HG03139 (cell line): ENCODE measurements around the gene BIN1.

Experiments used
- ATAC-seq: cut with Tn5 transposase; IDR thresholded peaks from one replicate; pipeline ENCODE4 v1.9.1; 2021; ENCODE audit not compliant: unreplicated experiment

Gene BIN1

GRCh38 chr2:127063701-127064590 lies 43.0 kb downstream of the BIN1 start:
- ATAC-seq: no peak

GRCh38 chr2:127061375-127062273 lies 45.3 kb downstream of the BIN1 start:
- ATAC-seq: no peak

GRCh38 chr2:127060264-127060945 lies 46.5 kb downstream of the BIN1 start:
- ATAC-seq: no peak

- no peak for ATAC-seq
Measured at GRCh38 chr2:127059559-127059958, 47.4 kb downstream of the BIN1 start.

- no peak for ATAC-seq
Measured at GRCh38 chr2:127058954-127059252, 48.1 kb downstream of the BIN1 start.

- no peak for ATAC-seq
Measured at GRCh38 chr2:127058246-127058953, 48.6 kb downstream of the BIN1 start.

GRCh38 chr2:127057371-127058245 lies 49.3 kb downstream of the BIN1 start:
- ATAC-seq: no peak

GRCh38 chr2:127056631-127057370 lies 50.2 kb downstream of the BIN1 start:
- no peak for ATAC-seq

GRCh38 chr2:127056086-127056485 lies 50.9 kb downstream of the BIN1 start:
- no peak for ATAC-seq

- no peak for ATAC-seq
Measured at GRCh38 chr2:127055786-127056076, 51.2 kb downstream of the BIN1 start.

- ATAC-seq: no peak
Measured at GRCh38 chr2:127054996-127055785, 51.8 kb downstream of the BIN1 start.

GRCh38 chr2:127054604-127054930 lies 52.4 kb downstream of the BIN1 start:
- ATAC-seq: no peak

- ATAC-seq: no peak
Measured at GRCh38 chr2:127053731-127054603, 53.0 kb downstream of the BIN1 start.

GRCh38 chr2:127052771-127053691 lies 53.9 kb downstream of the BIN1 start:
- ATAC-seq: no peak

GRCh38 chr2:127052057-127052770 lies 54.7 kb downstream of the BIN1 start:
- no peak for ATAC-seq
